Tibial artery (tissue), 4 donors: Measurements from ENCODE around the gene SYS1.

ENCODE experiments used
- DNase-seq, 2 donors: peaks; one replicate each; pipeline ENCODE4 v3.0.0-alpha.2; 2019
- H3K27ac ChIP-seq, 2 donors: fragments of 200-600 bp; sonication (generic) in 1 of 2; 1 replicate in 1 of 2; 2 replicates in 1 of 2; pipeline ENCODE4 v1.5.1; 2018 to 2019; ENCODE audit warnings: mild to moderate bottlenecking in 1 of 2
- H3K27me3 ChIP-seq, 2 donors: fragments of 200-600 bp; sonication (generic) in 1 of 2; one replicate each; pipeline versions ENCODE4 v1.5.1 to v1.6.0; 2016 to 2019
- H3K36me3 ChIP-seq, 3 donors: fragments of 200-600 bp; sonication (generic) in 2 of 3; one replicate each; pipeline ENCODE4 v1.5.1; 2016 to 2019; ENCODE audit warnings: mild to moderate bottlenecking in 2 of 3
- H3K4me1 ChIP-seq, 4 donors: fragments of 200-600 bp; sonication (generic) in 2 of 4; 1 replicate in 3 of 4; 2 replicates in 1 of 4; pipeline ENCODE4 v1.5.1; 2016 to 2019
- H3K4me3 ChIP-seq, 2 donors: fragments of 200-600 bp; sonication (generic) in 1 of 2; 1 replicate in 1 of 2; 2 replicates in 1 of 2; pipeline ENCODE4 v1.5.1; 2018 to 2019; ENCODE audit warnings: mild to moderate bottlenecking in 2 of 2
- H3K9me3 ChIP-seq, 3 donors: fragments of 200-600 bp; sonication (generic) in 1 of 3; one replicate each; pipeline ENCODE4 v1.5.1; 2016 to 2019
- intact Hi-C: fragments of 100-400 bp; cut with DNase I; formaldehyde crosslinking; loops from one replicate; pipeline ENCODE4 v1.15.0; 2023; ENCODE audit warnings: low total_unique reads
- TF ChIP-seq, protein P1 (sequence below), 2 experiments: fragments of 200-600 bp in 1 of 2; fragments of 450-650 bp in 1 of 2; IDR thresholded peaks; one replicate each; pipeline ENCODE4 v1.5.1; 2017 to 2019; ENCODE audit warnings: antibody characterized with exemption in 2 of 2, mild to moderate bottlenecking in 1 of 2, moderate library complexity in 1 of 2

SYS1 gene

DNA sequence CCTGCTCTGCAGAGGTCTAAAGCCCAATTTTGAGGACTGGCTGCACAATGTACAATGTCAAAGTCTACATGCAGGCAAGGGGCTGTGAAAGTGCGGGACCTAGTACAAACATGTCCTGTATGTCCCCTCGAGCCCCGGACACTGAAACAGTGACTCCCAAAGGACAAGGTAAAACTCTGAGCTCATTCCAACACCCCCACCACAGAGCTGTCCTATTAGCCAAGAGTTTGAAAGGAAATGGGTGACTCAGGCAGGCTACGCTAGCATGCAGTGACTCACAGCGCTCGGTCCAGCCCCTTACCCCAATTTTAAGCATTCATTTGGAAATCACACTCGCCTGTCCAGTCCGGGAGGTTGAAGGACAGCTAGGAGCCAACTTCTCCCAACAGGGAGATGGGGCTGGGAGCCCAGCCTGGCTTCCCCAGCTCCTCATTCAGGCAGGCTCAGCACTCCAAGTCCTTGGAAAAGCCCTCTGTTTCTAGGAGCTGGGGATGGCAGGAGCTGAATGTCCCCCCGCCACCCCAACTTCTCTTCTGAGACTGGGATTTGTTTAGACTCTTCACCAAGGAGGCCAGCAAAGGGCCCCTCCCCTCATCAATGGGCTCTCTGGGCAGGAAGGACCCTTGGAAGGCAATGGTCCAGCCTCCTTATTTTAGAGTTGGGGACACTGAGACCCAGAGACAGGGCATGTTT, 18.6 kb upstream of the SYS1 start:
- H3K9me3 ChIP-seq, result no peaks in the 10 kb centered on the region
- intact Hi-C loops, result loop anchor here (10.0 kb wide), 1 partner anchor 1160 kb away; the partner anchor contains the start of gene JPH2
- H3K36me3 ChIP-seq, result peaks cover 0 to 6% (median 0%) of the 10 kb centered on the region in 3 donors
- DNase-seq, result peak; percentile 78 to 91
- peak overlapping the region; percentile 82 to 84 for H3K4me3 ChIP-seq
- peaks cover 0 to 90% (median 75%) of the 10 kb centered on the region in 4 donors for H3K4me1 ChIP-seq
- H3K27ac ChIP-seq, result peak overlapping the region; percentile 86 to 98
- H3K27me3 ChIP-seq, result no peaks in the 10 kb centered on the region
- TF ChIP-seq, protein P1, sequence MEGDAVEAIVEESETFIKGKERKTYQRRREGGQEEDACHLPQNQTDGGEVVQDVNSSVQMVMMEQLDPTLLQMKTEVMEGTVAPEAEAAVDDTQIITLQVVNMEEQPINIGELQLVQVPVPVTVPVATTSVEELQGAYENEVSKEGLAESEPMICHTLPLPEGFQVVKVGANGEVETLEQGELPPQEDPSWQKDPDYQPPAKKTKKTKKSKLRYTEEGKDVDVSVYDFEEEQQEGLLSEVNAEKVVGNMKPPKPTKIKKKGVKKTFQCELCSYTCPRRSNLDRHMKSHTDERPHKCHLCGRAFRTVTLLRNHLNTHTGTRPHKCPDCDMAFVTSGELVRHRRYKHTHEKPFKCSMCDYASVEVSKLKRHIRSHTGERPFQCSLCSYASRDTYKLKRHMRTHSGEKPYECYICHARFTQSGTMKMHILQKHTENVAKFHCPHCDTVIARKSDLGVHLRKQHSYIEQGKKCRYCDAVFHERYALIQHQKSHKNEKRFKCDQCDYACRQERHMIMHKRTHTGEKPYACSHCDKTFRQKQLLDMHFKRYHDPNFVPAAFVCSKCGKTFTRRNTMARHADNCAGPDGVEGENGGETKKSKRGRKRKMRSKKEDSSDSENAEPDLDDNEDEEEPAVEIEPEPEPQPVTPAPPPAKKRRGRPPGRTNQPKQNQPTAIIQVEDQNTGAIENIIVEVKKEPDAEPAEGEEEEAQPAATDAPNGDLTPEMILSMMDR (IDR thresholded peaks at IDR 0.05), result no peak

DNA sequence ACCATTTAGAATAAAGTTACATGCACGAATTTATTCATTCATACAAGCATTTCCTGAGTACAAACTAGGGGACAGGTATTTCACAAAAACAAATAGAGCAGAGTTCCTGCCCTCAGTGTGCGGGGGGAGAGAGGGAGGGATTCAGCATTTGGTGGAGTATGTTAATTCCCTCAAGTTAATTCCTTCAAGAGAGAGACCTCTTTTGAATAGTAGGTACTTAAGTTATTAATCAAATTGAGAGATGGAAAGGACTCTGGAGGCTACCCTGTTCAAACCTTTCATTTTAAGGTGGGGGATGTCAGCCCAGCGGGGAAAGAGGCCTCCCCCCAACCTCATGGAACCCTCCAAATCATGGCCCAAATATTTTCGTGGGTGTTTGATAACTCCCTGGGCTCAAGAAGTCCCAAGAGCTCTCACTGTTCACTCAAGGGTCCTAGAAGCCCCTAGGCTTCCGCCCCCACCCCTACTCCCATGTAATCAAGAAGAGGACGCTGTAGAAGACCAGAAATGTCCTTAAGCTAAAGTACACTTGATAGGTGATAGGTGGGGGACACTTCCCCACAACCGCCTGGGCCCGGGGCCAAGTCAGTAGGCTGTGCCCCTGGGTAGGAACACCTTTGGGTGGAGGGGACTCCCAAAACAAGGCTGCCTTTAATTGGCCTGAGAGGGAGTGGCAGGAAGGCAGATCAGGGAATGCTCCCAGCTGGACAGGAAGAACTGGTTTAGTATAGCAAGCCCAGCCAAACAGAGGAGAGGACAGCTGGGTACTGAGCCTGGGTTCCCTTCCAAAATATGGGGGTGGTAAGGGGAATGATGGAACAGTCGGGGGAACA, 17.6 kb upstream of the SYS1 start:
- TF ChIP-seq, protein P1 (IDR thresholded peaks at IDR 0.05), result no peak
- DNase-seq, result peak in 1 of 2 donors; percentile 65
- no peaks in the 10 kb centered on the region for H3K9me3 ChIP-seq
- H3K27me3 ChIP-seq, result no peaks in the 10 kb centered on the region
- H3K4me1 ChIP-seq, result peaks cover 0 to 83% (median 67%) of the 10 kb centered on the region in 4 donors
- peak overlapping the region; percentile 82 to 84 for H3K4me3 ChIP-seq
- intact Hi-C loops, result loop anchor here (10.0 kb wide), 1 partner anchor 1161 kb away; the partner anchor contains the start of gene JPH2
- H3K27ac ChIP-seq, result peak overlapping the region; percentile 86 to 98
- peaks cover 0 to 6% (median 0%) of the 10 kb centered on the region in 3 donors for H3K36me3 ChIP-seq

DNA sequence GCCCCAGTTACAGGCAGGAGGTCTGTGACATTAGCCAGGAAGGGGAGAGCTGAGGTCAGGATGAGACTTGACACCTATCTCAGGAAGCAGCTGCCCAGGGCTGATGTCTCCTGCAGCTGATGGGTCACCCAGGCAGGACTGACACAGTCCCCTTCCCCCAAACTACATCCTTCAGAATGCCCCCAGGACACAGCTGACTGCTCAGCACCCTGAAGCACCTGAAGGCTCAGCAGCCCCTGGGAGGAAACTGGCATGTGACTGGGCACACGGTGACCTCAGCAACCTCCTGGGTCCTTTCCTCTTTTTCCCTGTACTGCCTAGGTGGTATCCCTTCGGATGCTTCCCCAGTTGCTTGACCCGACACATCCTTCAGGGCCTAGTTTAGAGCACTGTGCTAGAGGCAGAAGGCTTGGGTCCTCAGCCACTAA, 16.7 kb upstream of the SYS1 start:
- Histone ChIP-seq H3K27ac (peak overlapping the region; percentile 86 to 98), H3K9me3 (no peaks in the 10 kb centered on the region), H3K27me3 (no peaks in the 10 kb centered on the region), H3K36me3 (no peaks in the 10 kb centered on the region), H3K4me1 (peaks cover 0 to 73% (median 58%) of the 10 kb centered on the region in 4 donors), H3K4me3 (peak overlapping the region; percentile 82 to 84)
- peak in 1 of 2 donors; percentile 47 for DNase-seq
- intact Hi-C loops, result loop anchor here (10.0 kb wide), 1 partner anchor 1162 kb away; the partner anchor contains the start of gene JPH2
- TF ChIP-seq, protein P1 (IDR thresholded peaks at IDR 0.05), result no peak

DNA sequence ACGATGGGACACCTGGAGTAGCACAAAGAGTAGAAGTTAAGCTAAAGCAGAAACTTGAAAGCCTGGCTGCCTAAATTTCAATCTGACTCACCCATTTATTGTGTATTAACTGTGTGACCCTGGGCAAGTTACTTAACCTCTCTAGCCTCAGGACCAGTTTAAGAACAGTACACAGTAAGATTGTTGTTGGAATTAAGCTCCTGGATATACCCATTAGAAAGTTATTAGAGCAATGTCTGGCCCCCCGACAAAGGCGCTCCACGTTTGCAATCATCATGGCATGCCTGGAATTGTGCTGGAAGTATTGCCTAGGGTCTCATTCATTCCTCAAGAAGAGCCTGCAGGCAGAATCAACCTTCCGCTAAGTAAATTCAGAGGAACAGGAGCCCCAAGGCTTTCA, 16.1 kb upstream of the SYS1 start:
- peak in 1 of 2 donors; percentile 35 for DNase-seq
- H3K27me3 ChIP-seq, result no peaks in the 10 kb centered on the region
- no peaks in the 10 kb centered on the region for H3K36me3 ChIP-seq
- peak overlapping the region; percentile 86 to 98 for H3K27ac ChIP-seq
- no peaks in the 10 kb centered on the region for H3K9me3 ChIP-seq
- TF ChIP-seq, protein P1 (IDR thresholded peaks at IDR 0.05), result no peak
- H3K4me1 ChIP-seq, result peaks cover 0 to 68% (median 53%) of the 10 kb centered on the region in 4 donors
- peak overlapping the region; percentile 82 to 84 for H3K4me3 ChIP-seq
- intact Hi-C loops, result loop anchor here (10.0 kb wide), 1 partner anchor 1162 kb away; the partner anchor contains the start of gene JPH2

DNA sequence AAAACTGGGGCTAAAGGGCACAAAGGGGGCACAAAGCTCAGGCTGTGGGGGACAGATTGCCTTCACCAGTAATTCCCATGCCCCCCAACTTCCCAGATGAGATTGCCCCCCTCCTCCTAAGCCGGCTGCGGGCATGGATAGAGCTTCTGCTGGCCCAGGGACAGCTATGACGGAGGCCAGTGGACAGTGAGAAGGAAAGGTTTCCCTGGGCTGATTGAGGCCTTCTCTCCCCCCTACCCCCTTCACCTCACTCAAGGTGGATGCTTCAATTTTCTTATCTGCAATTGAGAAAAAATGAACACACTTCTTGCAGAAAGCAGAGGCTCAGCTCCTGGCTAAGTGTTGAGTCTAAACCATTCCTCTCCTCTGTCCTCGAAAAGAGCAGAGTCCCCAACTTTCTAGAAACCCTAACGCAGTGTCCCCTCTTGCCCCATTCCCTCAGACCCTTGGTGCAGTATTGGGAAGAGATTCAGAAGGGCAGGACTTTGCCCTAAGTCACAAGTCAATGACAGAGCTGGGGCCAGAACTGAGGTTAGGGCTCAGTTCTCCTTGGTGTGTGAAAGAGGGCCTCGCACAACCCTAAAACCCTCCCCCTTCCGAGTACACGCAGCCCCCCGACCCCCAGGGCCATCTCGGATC, 15.5 kb upstream of the SYS1 start:
- DNase-seq, result peak in 1 of 2 donors; percentile 72
- Histone ChIP-seq H3K4me1 (peaks cover 0 to 62% (median 48%) of the 10 kb centered on the region in 4 donors), H3K27ac (peak overlapping the region; percentile 86 to 98), H3K27me3 (no peaks in the 10 kb centered on the region), H3K36me3 (no peaks in the 10 kb centered on the region), H3K9me3 (no peaks in the 10 kb centered on the region), H3K4me3 (peak overlapping the region; percentile 82 to 84)
- intact Hi-C loops, result loop anchor here (10.0 kb wide), 1 partner anchor 1163 kb away; the partner anchor contains the start of gene JPH2
- TF ChIP-seq, protein P1 (IDR thresholded peaks at IDR 0.05), result no peak
